Erythroblast (primary cell): ENCODE data around the gene MTA2.

Experiments
- GATA1 ChIP-seq: IDR thresholded peaks from 2 replicates; pipeline ENCODE4 v1.6.1; 2011; ENCODE audit warnings: low read depth, mild to moderate bottlenecking, control low read depth, low read length, moderate library complexity
- POLR2A ChIP-seq: IDR thresholded peaks from 2 replicates; pipeline ENCODE4 v1.6.1; 2011; ENCODE audit warnings: mild to moderate bottlenecking, low read length

DNA sequence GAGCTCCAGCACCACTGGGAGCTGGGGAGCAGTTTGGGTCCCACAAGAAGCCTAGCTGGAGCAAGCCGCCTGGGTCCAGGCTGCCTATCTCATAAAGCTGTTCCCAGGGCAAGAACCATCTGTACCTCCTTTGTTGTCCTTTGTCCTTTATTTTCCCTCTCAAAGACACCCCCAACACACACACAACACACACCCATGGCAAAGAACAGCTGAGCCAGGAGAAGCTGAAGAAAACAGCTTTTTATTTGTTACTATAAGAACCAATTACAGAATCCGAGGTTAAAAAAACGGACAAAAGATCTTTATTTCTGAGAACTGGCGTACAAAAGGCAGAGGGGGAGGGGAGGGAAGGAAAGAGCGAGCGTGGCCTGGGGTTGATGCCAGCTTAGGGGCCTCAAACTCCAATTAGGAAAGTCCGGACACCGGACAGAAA is 8.7 kb downstream of the MTA2 start:
- TF ChIP-seq GATA1 (no peak), POLR2A (no peak)
